ENCODE measurements around the gene INPP4A. TPM values are rescaled to one million over a fixed set of nuclear protein-coding genes. Genes with fewer than 3 reads are reported as not detected.

Gene INPP4A
- total and polyA plus RNA-seq, 9 of the 15 experiments (the other 6 are each of a cell fraction or from before 2014, with no cell fraction given) = 1.8 to 15.7 (median 8.3) TPM

- ATAC-seq = no peak
- no peak overlapping the region for H3K4me3 ChIP-seq
- TF ChIP-seq HNRNPH1 (optimal IDR thresholded peaks at IDR 0.05; ENCODE audit: low read depth, low read length) (no peak), SAP30 (IDR thresholded peaks at IDR 0.05; ENCODE audit: borderline replicate concordance, insufficient read depth, low read depth, low read length, poor library complexity, severe bottlenecking) (no peak), TFAM (CRISPR knock-in tag; conservative IDR thresholded peaks at IDR 0.05) (no peak), MTA2 (IDR thresholded peaks at IDR 0.05; ENCODE audit: low read depth) (no peak), NFRKB (IDR thresholded peaks at IDR 0.05; ENCODE audit: low read depth) (no peak), EP300 (IDR thresholded peaks at IDR 0.05; ENCODE audit: low read length) (no peak), SRSF9 (IDR thresholded peaks at IDR 0.05; ENCODE audit: borderline replicate concordance, low read depth, low read length) (no peak), PHTF2 (CRISPR knock-in tag; IDR thresholded peaks at IDR 0.05) (no peak), HNRNPLL (IDR thresholded peaks at IDR 0.05; ENCODE audit: low read depth, low read length, poor library complexity, severe bottlenecking) (no peak), ARID1B (IDR thresholded peaks at IDR 0.05) (no peak), CTCFL (IDR thresholded peaks at IDR 0.05; ENCODE audit: borderline replicate concordance, insufficient read depth, low read depth, low read length, poor library complexity, severe bottlenecking) (no peak), SMAD3 (CRISPR knock-in tag; conservative IDR thresholded peaks at IDR 0.05) (no peak), HMG20B (CRISPR knock-in tag; IDR thresholded peaks at IDR 0.05) (no peak), ZNF668 (CRISPR knock-in tag; IDR thresholded peaks at IDR 0.05) (no peak), MITF (IDR thresholded peaks at IDR 0.05) (no peak)
- intact Hi-C loops (cut with micrococcal nuclease) (no loop called here), in situ Hi-C loops (cut with MboI) (no loop called here)
- no TSS peak for BruUV-seq (replicated peaks)
- no peak overlapping the region for H3K4me2 ChIP-seq (ENCODE audit: insufficient read depth, low read length)
- no peak for FAIRE-seq
- H3K9me1 ChIP-seq (ENCODE audit: control insufficient read depth, insufficient read depth, low read length) = no peaks in the 10 kb centered on the region
- H3K36me3 ChIP-seq (ENCODE audit: control insufficient read depth, insufficient read depth, low read length) = no peaks in the 10 kb centered on the region
- no peak overlapping the region for H3K9ac ChIP-seq (ENCODE audit: insufficient read depth in 1 of 2, low read depth in 2 of 2, low read length in 2 of 2)
- H3K9me3 ChIP-seq (replicated peaks; ENCODE audit: control insufficient read depth, insufficient read depth, low read depth, low read length) = no peaks in the 10 kb centered on the region
- no peak overlapping the region for H2AFZ ChIP-seq (ENCODE audit: low read depth, low read length)
- CTCF ChIA-PET (ENCODE audit: low intra/inter-chr PET ratio) = interaction anchor here (0.7 kb wide), 1 partner anchor 52 kb away, joined by 3 read pairs; no protein-coding TSS in a partner anchor
- H3K27ac ChIP-seq (ENCODE audit: extremely low read depth, low read depth, low read length) = no peak overlapping the region
- WGBS (ENCODE audit: insufficient coverage, low coverage, missing lambda C conversion rate) = 46% methylated on average over 2 of the region's 2 CpGs
- no peaks in the 10 kb centered on the region; a peak in 1 of 5 replicates for H3K4me1 ChIP-seq (replicated peaks in 1 of 2; ENCODE audit: control insufficient read depth in 2 of 2, insufficient read depth in 2 of 2, low read length in 2 of 2)
- peaks cover 2% of the 10 kb centered on the region; the same call in 2 of the 3 replicates for H3K79me2 ChIP-seq (ENCODE audit: control insufficient read depth, insufficient read depth, low read length)
- peaks cover 21% of the 10 kb centered on the region for H4K20me1 ChIP-seq (replicated peaks; ENCODE audit: control insufficient read depth, insufficient read depth, low read length)
- no peak for DNase-seq (ENCODE audit: extremely low read depth in 1 of 4, low spot score in 3 of 4)
- H3K27me3 ChIP-seq (ENCODE audit: control insufficient read depth in 2 of 2, insufficient read depth in 2 of 2, low read length in 2 of 2) = no peaks in the 10 kb centered on the region
- POLR2A ChIA-PET = interaction anchor here (1.0 to 1.5 kb wide), 6 partner anchors 8 to 37 kb away, joined by 3 to 6 read pairs (median 4); no protein-coding TSS in a partner anchor
Observed at GRCh38 chr2:98487101-98487805, 42.6 kb downstream of the INPP4A start.
